Neural cell (in vitro differentiated cells): ENCODE results near the gene ERAL1. TPM values are rescaled to one million over a fixed set of nuclear protein-coding genes. Genes with fewer than 3 reads are reported as not detected.

Experiments used
- H2AFZ ChIP-seq: fragments of 200-600, 300-800 bp; sonication (generic), shearing (Covaris generic); 2 replicates; pipeline ENCODE4 v1.6.0; 2014; ENCODE audit warnings: low read depth, mild to moderate bottlenecking, antibody characterized with exemption, low read length, moderate library complexity
- H3F3A ChIP-seq: fragments of 200-600 bp; shearing (Covaris generic); 2 replicates; pipeline ENCODE4 v1.6.1; 2016; ENCODE audit warnings: mild to moderate bottlenecking, moderate library complexity, mixed read lengths, antibody characterized with exemption, low read length; ENCODE audit not compliant: insufficient read depth, poor library complexity, severe bottlenecking
- H3K27ac ChIP-seq: fragments of 200-600, 300-800 bp; sonication (generic), shearing (Covaris generic); 2 replicates; pipeline ENCODE4 v1.5.1; 2014; ENCODE audit warnings: mild to moderate bottlenecking, low read length, moderate library complexity
- H3K27me3 ChIP-seq: fragments of 300-800, 200-600 bp; sonication (generic), shearing (Covaris generic); 2 replicates; pipeline ENCODE4 v1.6.0; 2014; ENCODE audit warnings: mild to moderate bottlenecking, low read depth, low read length, moderate library complexity; ENCODE audit not compliant: insufficient read depth
- H3K36me3 ChIP-seq: fragments of 300-800, 200-600 bp; sonication (generic), shearing (Covaris generic); 2 replicates; pipeline ENCODE4 v1.5.1; 2014; ENCODE audit warnings: mild to moderate bottlenecking, antibody characterized with exemption, low read length, moderate library complexity; ENCODE audit not compliant: insufficient read depth
- H3K4me2 ChIP-seq: fragments of 300-800, 200-600 bp; sonication (generic), shearing (Covaris generic); 2 replicates; pipeline ENCODE4 v1.6.0; 2014; ENCODE audit warnings: mild to moderate bottlenecking, low read length
- H3K4me3 ChIP-seq: fragments of 300-800, 200-600 bp; sonication (generic), shearing (Covaris generic); 2 replicates; pipeline ENCODE4 v1.5.1; 2014; ENCODE audit warnings: mild to moderate bottlenecking, low read length, moderate library complexity
- H3K79me2 ChIP-seq: fragments of 200-600 bp; shearing (Covaris generic); replicated peaks from 2 replicates; pipeline ENCODE4 v1.6.0; 2014; ENCODE audit warnings: mild to moderate bottlenecking, low read length, moderate library complexity; ENCODE audit not compliant: insufficient read depth
- H3K9ac ChIP-seq: fragments of 300-800, 200-600 bp; sonication (generic), shearing (Covaris generic); 2 replicates; pipeline ENCODE4 v1.6.1; 2016; ENCODE audit warnings: mild to moderate bottlenecking, low read length, mixed read lengths
- H3K9me2 ChIP-seq: fragments of 200-600 bp; shearing (Covaris generic); 2 replicates; pipeline ENCODE4 v1.6.1; 2016; ENCODE audit warnings: mild to moderate bottlenecking, low read length, mixed read lengths; ENCODE audit not compliant: insufficient read depth
- H3K9me3 ChIP-seq: fragments of 200-600, 300-800 bp; sonication (generic), shearing (Covaris generic); 2 replicates; pipeline ENCODE4 v1.6.1; 2016; ENCODE audit warnings: mild to moderate bottlenecking, mixed run types, low read length, moderate library complexity, mixed read lengths
- H4K20me1 ChIP-seq: fragments of 200-600 bp; shearing (Covaris generic); 2 replicates; pipeline ENCODE4 v1.6.1; 2016; ENCODE audit warnings: mild to moderate bottlenecking, mixed run types; ENCODE audit not compliant: insufficient read depth
- EP300 ChIP-seq: fragments of 450-650 bp; conservative IDR thresholded peaks from 2 replicates; pipeline ENCODE4 v1.6.1; 2014; ENCODE audit warnings: antibody characterized with exemption, mild to moderate bottlenecking, moderate library complexity; ENCODE audit not compliant: poor library complexity, severe bottlenecking
- EZH2 ChIP-seq: fragments of 200-600, 300-800 bp; shearing (Covaris generic), sonication (generic); IDR thresholded peaks from 2 replicates; pipeline ENCODE4 v1.6.1; 2014; ENCODE audit warnings: antibody characterized with exemption, low read length, borderline replicate concordance, mild to moderate bottlenecking; ENCODE audit not compliant: insufficient read depth, poor library complexity, severe bottlenecking
- MXI1 ChIP-seq: fragments of 450-650 bp; conservative IDR thresholded peaks from 2 replicates; pipeline ENCODE4 v1.6.1; 2014; ENCODE audit warnings: antibody characterized with exemption, mild to moderate bottlenecking; ENCODE audit not compliant: poor library complexity, severe bottlenecking
- POLR2AphosphoS5 ChIP-seq: IDR thresholded peaks from 2 replicates; pipeline ENCODE4 v1.6.1; 2012
- RAD21 ChIP-seq: fragments of 450-650 bp; conservative IDR thresholded peaks from 2 replicates; pipeline ENCODE4 v1.6.1; 2014; ENCODE audit warnings: antibody characterized with exemption, mild to moderate bottlenecking, moderate library complexity
- SMC3 ChIP-seq: fragments of 450-650 bp; conservative IDR thresholded peaks from 2 replicates; pipeline ENCODE4 v1.6.1; 2014; ENCODE audit warnings: antibody characterized with exemption, mild to moderate bottlenecking, moderate library complexity; ENCODE audit not compliant: poor library complexity
- TAF1 ChIP-seq: IDR thresholded peaks from 2 replicates; pipeline ENCODE4 v1.6.1; 2012; ENCODE audit warnings: low read depth
- polyA plus RNA-seq: library from polyadenylated mRNA; depleted of rRNA; stranded (reverse); fragments of >200 nt; gene quantifications from 2 replicates; pipeline ENCODE4 v1.2.3, GENCODE V29; 2014
- TF ChIP-seq, protein P1 (sequence below): fragments of 450-650 bp; IDR thresholded peaks from 2 replicates; pipeline ENCODE4 v1.5.1; 2014; ENCODE audit warnings: antibody characterized with exemption, mild to moderate bottlenecking, moderate library complexity; ENCODE audit not compliant: poor library complexity, severe bottlenecking
- TF ChIP-seq, protein P2 (sequence below): IDR thresholded peaks from 2 replicates; pipeline ENCODE4 v1.6.1; 2012; ENCODE audit warnings: borderline replicate concordance

Gene ERAL1
- polyA plus RNA-seq, 1 donor from 2014 or later = 31.8 TPM

DNA sequence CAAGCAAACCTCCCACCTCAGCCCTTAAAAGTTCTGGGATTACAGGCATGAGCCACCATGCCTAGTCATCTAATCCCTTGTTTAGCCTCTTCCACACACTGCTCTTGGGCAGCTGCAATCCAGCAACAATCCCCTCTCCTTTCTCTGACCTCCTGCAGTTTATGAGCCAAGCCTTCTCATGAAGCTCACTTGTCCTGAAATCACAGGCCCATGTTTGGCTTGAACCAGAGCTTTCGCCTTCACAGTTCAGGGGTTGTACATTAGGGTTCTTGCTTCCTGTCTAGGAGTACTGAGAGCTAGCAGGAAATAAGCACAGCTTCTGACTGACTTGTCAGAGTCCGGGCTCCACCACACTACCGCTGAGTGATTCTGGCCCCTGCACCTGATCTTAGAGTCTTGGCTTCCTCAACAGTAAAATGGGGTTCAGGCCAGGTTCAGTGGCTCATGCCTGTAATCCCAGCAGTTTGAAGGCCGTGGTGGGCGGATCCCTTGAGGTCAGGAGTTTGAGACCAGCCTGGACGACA lies 16.3 kb downstream of the ERAL1 start:
- H3K4me3 ChIP-seq = no peak overlapping the region
- no peaks in the 10 kb centered on the region for H3K27me3 ChIP-seq
- no peak overlapping the region for H3K9ac ChIP-seq
- TF ChIP-seq, protein P1, sequence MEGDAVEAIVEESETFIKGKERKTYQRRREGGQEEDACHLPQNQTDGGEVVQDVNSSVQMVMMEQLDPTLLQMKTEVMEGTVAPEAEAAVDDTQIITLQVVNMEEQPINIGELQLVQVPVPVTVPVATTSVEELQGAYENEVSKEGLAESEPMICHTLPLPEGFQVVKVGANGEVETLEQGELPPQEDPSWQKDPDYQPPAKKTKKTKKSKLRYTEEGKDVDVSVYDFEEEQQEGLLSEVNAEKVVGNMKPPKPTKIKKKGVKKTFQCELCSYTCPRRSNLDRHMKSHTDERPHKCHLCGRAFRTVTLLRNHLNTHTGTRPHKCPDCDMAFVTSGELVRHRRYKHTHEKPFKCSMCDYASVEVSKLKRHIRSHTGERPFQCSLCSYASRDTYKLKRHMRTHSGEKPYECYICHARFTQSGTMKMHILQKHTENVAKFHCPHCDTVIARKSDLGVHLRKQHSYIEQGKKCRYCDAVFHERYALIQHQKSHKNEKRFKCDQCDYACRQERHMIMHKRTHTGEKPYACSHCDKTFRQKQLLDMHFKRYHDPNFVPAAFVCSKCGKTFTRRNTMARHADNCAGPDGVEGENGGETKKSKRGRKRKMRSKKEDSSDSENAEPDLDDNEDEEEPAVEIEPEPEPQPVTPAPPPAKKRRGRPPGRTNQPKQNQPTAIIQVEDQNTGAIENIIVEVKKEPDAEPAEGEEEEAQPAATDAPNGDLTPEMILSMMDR = no peak
- no peak for TF ChIP-seq MXI1
- TF ChIP-seq EP300 = no peak
- TF ChIP-seq POLR2AphosphoS5 = no peak
- no peak for TF ChIP-seq RAD21
- TF ChIP-seq SMC3 = no peak
- no peak for TF ChIP-seq EZH2
- H3K79me2 ChIP-seq = no peaks in the 10 kb centered on the region
- no peak overlapping the region for H3K27ac ChIP-seq
- no peaks in the 10 kb centered on the region for H3K9me2 ChIP-seq
- no peaks in the 10 kb centered on the region for H4K20me1 ChIP-seq
- H3K4me2 ChIP-seq = no peak overlapping the region
- H2AFZ ChIP-seq = no peak overlapping the region
- H3F3A ChIP-seq = no peaks in the 10 kb centered on the region
- no peaks in the 10 kb centered on the region for H3K9me3 ChIP-seq
- H3K36me3 ChIP-seq = no peaks in the 10 kb centered on the region

DNA sequence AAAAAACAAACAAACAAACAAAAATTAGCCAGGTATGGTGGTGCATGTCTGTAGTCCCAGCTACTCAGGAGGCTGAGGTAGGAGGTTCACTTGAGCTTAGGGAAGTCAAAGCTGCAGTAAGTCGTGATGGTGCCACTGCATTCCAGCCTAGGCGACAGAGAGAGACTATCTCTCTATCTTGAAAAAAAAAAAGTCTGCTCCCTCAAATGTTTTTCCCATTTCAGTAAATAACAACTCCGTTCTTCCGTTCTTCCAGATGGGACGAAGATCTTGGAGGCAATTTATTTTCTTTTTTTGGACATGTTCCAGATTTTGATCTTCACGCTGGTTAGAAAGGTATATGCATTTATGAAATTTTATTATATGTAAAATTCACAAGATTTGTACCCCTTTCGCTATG lies 19.0 kb downstream of the ERAL1 start:
- TF ChIP-seq SMC3 (no peak), TAF1 (no peak), EP300 (no peak), EZH2 (no peak), POLR2AphosphoS5 (no peak), RAD21 (no peak), MXI1 (no peak)
- TF ChIP-seq, protein P2, sequence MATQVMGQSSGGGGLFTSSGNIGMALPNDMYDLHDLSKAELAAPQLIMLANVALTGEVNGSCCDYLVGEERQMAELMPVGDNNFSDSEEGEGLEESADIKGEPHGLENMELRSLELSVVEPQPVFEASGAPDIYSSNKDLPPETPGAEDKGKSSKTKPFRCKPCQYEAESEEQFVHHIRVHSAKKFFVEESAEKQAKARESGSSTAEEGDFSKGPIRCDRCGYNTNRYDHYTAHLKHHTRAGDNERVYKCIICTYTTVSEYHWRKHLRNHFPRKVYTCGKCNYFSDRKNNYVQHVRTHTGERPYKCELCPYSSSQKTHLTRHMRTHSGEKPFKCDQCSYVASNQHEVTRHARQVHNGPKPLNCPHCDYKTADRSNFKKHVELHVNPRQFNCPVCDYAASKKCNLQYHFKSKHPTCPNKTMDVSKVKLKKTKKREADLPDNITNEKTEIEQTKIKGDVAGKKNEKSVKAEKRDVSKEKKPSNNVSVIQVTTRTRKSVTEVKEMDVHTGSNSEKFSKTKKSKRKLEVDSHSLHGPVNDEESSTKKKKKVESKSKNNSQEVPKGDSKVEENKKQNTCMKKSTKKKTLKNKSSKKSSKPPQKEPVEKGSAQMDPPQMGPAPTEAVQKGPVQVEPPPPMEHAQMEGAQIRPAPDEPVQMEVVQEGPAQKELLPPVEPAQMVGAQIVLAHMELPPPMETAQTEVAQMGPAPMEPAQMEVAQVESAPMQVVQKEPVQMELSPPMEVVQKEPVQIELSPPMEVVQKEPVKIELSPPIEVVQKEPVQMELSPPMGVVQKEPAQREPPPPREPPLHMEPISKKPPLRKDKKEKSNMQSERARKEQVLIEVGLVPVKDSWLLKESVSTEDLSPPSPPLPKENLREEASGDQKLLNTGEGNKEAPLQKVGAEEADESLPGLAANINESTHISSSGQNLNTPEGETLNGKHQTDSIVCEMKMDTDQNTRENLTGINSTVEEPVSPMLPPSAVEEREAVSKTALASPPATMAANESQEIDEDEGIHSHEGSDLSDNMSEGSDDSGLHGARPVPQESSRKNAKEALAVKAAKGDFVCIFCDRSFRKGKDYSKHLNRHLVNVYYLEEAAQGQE = no peak
- TF ChIP-seq, protein P1 = no peak
- no peaks in the 10 kb centered on the region for H3K36me3 ChIP-seq
- no peaks in the 10 kb centered on the region for H3K9me2 ChIP-seq

More for the DNA sequence above, 19.0 kb downstream of the ERAL1 start:
- no peaks in the 10 kb centered on the region for H3K79me2 ChIP-seq
- H2AFZ ChIP-seq = no peak overlapping the region
- no peaks in the 10 kb centered on the region for H3K27me3 ChIP-seq
- no peak overlapping the region for H3K4me3 ChIP-seq
- no peaks in the 10 kb centered on the region for H4K20me1 ChIP-seq
- no peak overlapping the region for H3K9ac ChIP-seq
- H3K9me3 ChIP-seq = no peaks in the 10 kb centered on the region
- no peak overlapping the region for H3K27ac ChIP-seq
- H3F3A ChIP-seq = no peaks in the 10 kb centered on the region
- H3K4me2 ChIP-seq = no peak overlapping the region
